OCI-LY1 (cell line): ENCODE measurements around the gene PDE6D.

ENCODE experiments used
- H2AFZ ChIP-seq: fragments of 200-600 bp; sonication (generic), shearing (Covaris generic); 2 replicates; pipeline ENCODE4 v1.6.0; 2014; ENCODE audit warnings: antibody characterized with exemption, mild to moderate bottlenecking, low read length
- H3F3A ChIP-seq: fragments of 200-600 bp; sonication (generic), shearing (Covaris generic); 2 replicates; pipeline ENCODE4 v1.6.0; 2014; ENCODE audit warnings: mild to moderate bottlenecking, antibody characterized with exemption, low read length, moderate library complexity; ENCODE audit not compliant: insufficient read depth
- H3K27ac ChIP-seq: fragments of 200-600 bp; sonication (generic); 2 replicates; pipeline ENCODE4 v1.5.1; 2014; ENCODE audit warnings: low read length, mixed run types, mild to moderate bottlenecking, low read depth; ENCODE audit not compliant: poor library complexity, severe bottlenecking
- H3K27me3 ChIP-seq: fragments of 200-600 bp; sonication (generic); 2 replicates; pipeline ENCODE4 v1.6.0; 2014; ENCODE audit warnings: antibody characterized with exemption, mild to moderate bottlenecking, low read length, moderate library complexity; ENCODE audit not compliant: insufficient read depth
- H3K36me3 ChIP-seq: fragments of 200-600 bp; sonication (generic); 2 replicates; pipeline ENCODE4 v1.6.1; 2014; ENCODE audit warnings: mild to moderate bottlenecking, antibody characterized with exemption, low read length, moderate library complexity, mixed read lengths; ENCODE audit not compliant: insufficient read depth
- H3K4me1 ChIP-seq: fragments of 200-600 bp; sonication (generic); 2 replicates; pipeline ENCODE4 v1.5.1; 2014; ENCODE audit warnings: mild to moderate bottlenecking, low read length, moderate library complexity; ENCODE audit not compliant: insufficient read depth, severe bottlenecking
- H3K4me2 ChIP-seq: fragments of 200-600 bp; sonication (generic), shearing (Covaris generic); 2 replicates; pipeline ENCODE4 v1.6.1; 2014; ENCODE audit warnings: low read length
- H3K4me3 ChIP-seq: fragments of 200-600 bp; sonication (generic); 2 replicates; pipeline ENCODE4 v1.5.1; 2014; ENCODE audit warnings: low read length, low read depth, mild to moderate bottlenecking, mixed read lengths; ENCODE audit not compliant: poor library complexity, severe bottlenecking
- H3K79me2 ChIP-seq: fragments of 200-600 bp; shearing (Covaris generic); 2 replicates; pipeline ENCODE4 v1.6.1; 2016; ENCODE audit warnings: mixed run types, low read length, mixed read lengths; ENCODE audit not compliant: insufficient read depth
- H3K9ac ChIP-seq: fragments of 200-600 bp; sonication (generic), shearing (Covaris generic); 2 replicates; pipeline ENCODE4 v1.6.1; 2014; ENCODE audit warnings: mild to moderate bottlenecking, low read length, mixed read lengths
- H3K9me2 ChIP-seq: fragments of 200-600 bp; sonication (generic), shearing (Covaris generic); 2 replicates; pipeline ENCODE4 v1.6.1; 2014; ENCODE audit warnings: low read depth, mild to moderate bottlenecking, low read length, mixed read lengths
- H3K9me3 ChIP-seq: fragments of 200-600 bp; shearing (Covaris generic); 2 replicates; pipeline ENCODE4 v1.6.1; 2014; ENCODE audit warnings: low read length, mixed read lengths
- H4K20me1 ChIP-seq: fragments of 200-600 bp; sonication (generic), shearing (Covaris generic); 2 replicates; pipeline ENCODE4 v1.6.0; 2016; ENCODE audit warnings: mild to moderate bottlenecking, low read length; ENCODE audit not compliant: insufficient read depth
- EZH2 ChIP-seq: fragments of 200-600 bp; sonication (generic), shearing (Covaris generic); IDR thresholded peaks from 2 replicates; pipeline ENCODE4 v1.8.0; 2017; ENCODE audit warnings: borderline replicate concordance, mixed run types, mild to moderate bottlenecking, antibody characterized with exemption, low read length, moderate library complexity, mixed read lengths
- TF ChIP-seq, protein P1 (sequence below): fragments of 200-600 bp; sonication (generic), shearing (Covaris generic); IDR thresholded peaks from 2 replicates; pipeline ENCODE4 v1.5.1; 2017; ENCODE audit warnings: mild to moderate bottlenecking, antibody characterized with exemption, low read length, moderate library complexity, mixed read lengths

Gene PDE6D

DNA sequence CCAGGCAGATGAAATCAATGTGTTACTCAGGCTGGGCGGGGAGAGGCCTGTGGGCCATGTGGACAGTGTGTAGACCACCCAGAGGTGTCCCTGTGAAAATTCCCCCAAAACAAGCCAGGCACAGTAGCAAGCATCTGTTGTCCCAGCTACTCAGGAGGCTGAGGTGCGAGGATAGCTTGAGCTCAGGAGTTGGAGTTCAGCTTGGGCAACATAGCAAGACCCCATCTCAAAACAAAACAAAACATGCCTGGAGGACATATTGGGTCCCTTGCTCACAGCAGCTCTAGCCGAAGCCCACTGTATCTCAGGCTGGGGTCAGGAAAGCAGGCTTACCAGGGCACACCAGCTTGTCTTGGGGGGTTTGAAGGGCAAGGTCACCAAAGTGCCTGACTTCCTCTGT is 77.1 kb downstream of the PDE6D start:
- no peaks in the 10 kb centered on the region for H4K20me1 ChIP-seq
- no peaks in the 10 kb centered on the region for H3K9me2 ChIP-seq
- no peaks in the 10 kb centered on the region for H3K27me3 ChIP-seq
- H3K27ac ChIP-seq = no peak overlapping the region
- H3K9ac ChIP-seq = no peak overlapping the region
- H3K4me1 ChIP-seq = peaks cover 30% of the 10 kb centered on the region
- TF ChIP-seq, protein P1, sequence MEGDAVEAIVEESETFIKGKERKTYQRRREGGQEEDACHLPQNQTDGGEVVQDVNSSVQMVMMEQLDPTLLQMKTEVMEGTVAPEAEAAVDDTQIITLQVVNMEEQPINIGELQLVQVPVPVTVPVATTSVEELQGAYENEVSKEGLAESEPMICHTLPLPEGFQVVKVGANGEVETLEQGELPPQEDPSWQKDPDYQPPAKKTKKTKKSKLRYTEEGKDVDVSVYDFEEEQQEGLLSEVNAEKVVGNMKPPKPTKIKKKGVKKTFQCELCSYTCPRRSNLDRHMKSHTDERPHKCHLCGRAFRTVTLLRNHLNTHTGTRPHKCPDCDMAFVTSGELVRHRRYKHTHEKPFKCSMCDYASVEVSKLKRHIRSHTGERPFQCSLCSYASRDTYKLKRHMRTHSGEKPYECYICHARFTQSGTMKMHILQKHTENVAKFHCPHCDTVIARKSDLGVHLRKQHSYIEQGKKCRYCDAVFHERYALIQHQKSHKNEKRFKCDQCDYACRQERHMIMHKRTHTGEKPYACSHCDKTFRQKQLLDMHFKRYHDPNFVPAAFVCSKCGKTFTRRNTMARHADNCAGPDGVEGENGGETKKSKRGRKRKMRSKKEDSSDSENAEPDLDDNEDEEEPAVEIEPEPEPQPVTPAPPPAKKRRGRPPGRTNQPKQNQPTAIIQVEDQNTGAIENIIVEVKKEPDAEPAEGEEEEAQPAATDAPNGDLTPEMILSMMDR = no peak
- no peak for TF ChIP-seq EZH2
- no peak overlapping the region for H3K4me3 ChIP-seq
- H2AFZ ChIP-seq = no peak overlapping the region
- peaks cover 5% of the 10 kb centered on the region for H3K36me3 ChIP-seq
- peaks cover 7% of the 10 kb centered on the region for H3K79me2 ChIP-seq
- no peaks in the 10 kb centered on the region for H3K9me3 ChIP-seq
- H3F3A ChIP-seq = no peaks in the 10 kb centered on the region
- H3K4me2 ChIP-seq = no peak overlapping the region

DNA sequence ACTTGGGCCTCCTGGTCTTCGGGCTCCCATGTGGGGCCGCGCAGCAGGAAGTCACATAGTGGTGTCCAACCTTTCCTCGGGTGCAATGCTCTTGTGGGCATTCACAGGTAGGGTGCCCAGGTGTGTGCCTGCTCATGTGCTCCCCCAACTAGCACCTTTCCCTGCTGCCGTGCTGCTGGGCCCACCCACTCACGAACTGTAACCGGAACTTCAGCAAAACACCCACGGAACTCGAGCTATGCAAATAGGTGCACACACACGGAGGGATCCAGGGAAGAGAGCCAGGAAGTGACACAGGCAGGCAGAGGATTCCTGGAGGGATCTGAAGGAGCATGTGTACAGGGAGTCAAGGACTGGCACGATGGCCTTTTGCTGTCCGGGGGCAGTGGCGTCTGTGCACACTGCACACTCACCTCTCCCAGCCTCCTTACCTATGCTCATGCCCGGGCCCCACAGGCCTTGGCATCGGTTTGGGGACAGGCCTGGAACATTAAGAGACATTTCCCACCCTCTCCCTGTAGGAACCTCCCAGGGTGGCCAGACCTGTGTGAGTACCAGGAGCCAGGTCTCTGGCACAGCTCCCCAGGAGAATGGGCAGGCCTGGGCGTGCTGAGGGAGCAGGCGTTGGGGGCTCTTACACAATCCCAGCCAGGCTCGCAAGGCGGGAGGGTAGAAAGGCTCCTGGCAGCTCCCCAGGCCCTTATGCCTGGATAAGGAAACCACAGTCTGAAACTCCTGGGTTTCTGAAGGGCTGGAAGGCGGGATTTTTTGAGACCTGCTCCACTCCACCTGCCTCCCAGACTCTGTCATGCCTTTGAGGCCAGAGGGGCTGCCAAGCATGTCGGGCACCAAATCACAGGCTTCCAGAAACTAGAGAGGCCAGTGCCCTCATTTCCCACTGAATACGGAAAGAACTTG is 79.4 kb downstream of the PDE6D start:
- no peaks in the 10 kb centered on the region; the same call in 1 of the 2 replicates for H3K36me3 ChIP-seq
- no peaks in the 10 kb centered on the region for H3K9me2 ChIP-seq
- H3F3A ChIP-seq = no peaks in the 10 kb centered on the region
- H3K27ac ChIP-seq = no peak overlapping the region
- H3K9me3 ChIP-seq = no peaks in the 10 kb centered on the region
- no peaks in the 10 kb centered on the region for H4K20me1 ChIP-seq
- peak overlapping the region; percentile 5; the same call in 1 of the 2 replicates for H3K4me2 ChIP-seq
- no peaks in the 10 kb centered on the region for H3K27me3 ChIP-seq
- TF ChIP-seq, protein P1 = no peak
- TF ChIP-seq EZH2 = no peak
- H3K4me3 ChIP-seq = peak overlapping the region; percentile 22
- H2AFZ ChIP-seq = no peak overlapping the region
- H3K9ac ChIP-seq = peak overlapping the region; percentile 23; the same call in 1 of the 2 replicates
- H3K79me2 ChIP-seq = no peaks in the 10 kb centered on the region
- H3K4me1 ChIP-seq = peaks cover 22% of the 10 kb centered on the region

DNA sequence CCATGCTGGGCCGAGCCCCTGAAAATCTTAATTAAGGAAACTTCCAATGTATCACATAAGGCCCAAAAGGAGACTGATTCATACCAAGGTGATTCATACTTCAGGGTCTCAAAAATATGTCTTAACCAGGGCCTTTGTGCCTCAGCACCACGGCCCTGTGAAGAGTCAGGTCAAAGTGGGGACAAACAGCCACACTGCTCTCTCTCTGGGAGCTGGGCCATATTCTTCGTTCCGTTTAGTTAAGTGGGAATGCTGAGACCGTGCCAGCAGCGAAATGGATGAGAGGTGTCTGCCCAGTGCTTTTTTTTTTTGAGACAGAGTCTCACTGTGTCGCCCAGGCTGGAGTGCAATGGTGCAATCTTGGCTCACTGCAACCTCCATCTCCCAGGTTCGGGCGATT is 82.1 kb downstream of the PDE6D start:
- no peak for TF ChIP-seq EZH2
- TF ChIP-seq, protein P1 = no peak
- no peaks in the 10 kb centered on the region for H3K27me3 ChIP-seq

More for the DNA sequence above, 82.1 kb downstream of the PDE6D start:
- H3K9me3 ChIP-seq = no peaks in the 10 kb centered on the region
- H3K9me2 ChIP-seq = no peaks in the 10 kb centered on the region
- no peak overlapping the region for H3K4me3 ChIP-seq
- H3K36me3 ChIP-seq = no peaks in the 10 kb centered on the region
- H3K27ac ChIP-seq = no peak overlapping the region
- H3K4me1 ChIP-seq = peaks cover 9% of the 10 kb centered on the region
- no peaks in the 10 kb centered on the region for H3K79me2 ChIP-seq
- no peak overlapping the region for H3K4me2 ChIP-seq
- H4K20me1 ChIP-seq = no peaks in the 10 kb centered on the region
- H2AFZ ChIP-seq = no peak overlapping the region
- no peak overlapping the region for H3K9ac ChIP-seq
- H3F3A ChIP-seq = no peaks in the 10 kb centered on the region
